Ovary (tissue), 9 donors: ENCODE results near the gene SORBS1. TPM values are rescaled to one million over a fixed set of nuclear protein-coding genes. Genes with fewer than 3 reads are reported as not detected.

ENCODE experiments used
- DNase-seq, 5 donors: peaks; one replicate each; pipeline ENCODE4 v3.0.0-alpha.2; 2019 to 2020
- H3K27ac ChIP-seq, 2 donors: fragments of 200-600 bp; one replicate each; pipeline versions ENCODE4 v1.5.1 to v1.8.0; 2019 to 2022
- H3K27me3 ChIP-seq: fragments of 200-600 bp; one replicate; pipeline ENCODE4 v1.8.0; 2022
- H3K36me3 ChIP-seq: fragments of 200-600 bp; sonication (generic); one replicate; pipeline ENCODE4 v1.5.1; 2019
- H3K4me1 ChIP-seq: one replicate; pipeline ENCODE4 v1.8.1; 2013; ENCODE audit warnings: mild to moderate bottlenecking, moderate library complexity; ENCODE audit not compliant: insufficient read depth
- H3K4me3 ChIP-seq: fragments of 200-600 bp; sonication (generic); one replicate; pipeline ENCODE4 v1.5.1; 2017
- H3K9me3 ChIP-seq, 2 donors: fragments of 200-600 bp in 1 of 2; sonication (generic) in 1 of 2; one replicate each; pipeline versions ENCODE4 v1.5.1 to v1.8.1; 2013 to 2019; ENCODE audit warnings: mild to moderate bottlenecking in 1 of 2, moderate library complexity in 1 of 2
- CTCF ChIP-seq, 3 donors: fragments of 450-650 bp in 2 of 3; fragments of 200-600 bp in 1 of 3; IDR thresholded peaks; one replicate each; pipeline versions ENCODE4 v1.5.1 to v1.8.0; 2016 to 2022; ENCODE audit warnings: antibody characterized with exemption in 3 of 3, mild to moderate bottlenecking in 1 of 3
- EP300 ChIP-seq: sonication (generic); formaldehyde crosslinking; IDR thresholded peaks from one replicate; pipeline ENCODE4 v1.6.1; 2017; ENCODE audit warnings: antibody characterized with exemption
- POLR2A ChIP-seq: fragments of 450-650 bp; IDR thresholded peaks from one replicate; pipeline ENCODE4 v1.6.1; 2017; ENCODE audit warnings: antibody characterized with exemption, mild to moderate bottlenecking, moderate library complexity
- WGBS, 3 donors: extraction: QIAGEN DNeasy Blood & Tissue Kit in 1 of 3; methylation state at CpG; one replicate each; pipeline versions ENCODE4 v1.1.5 to v1.1.7; 2013 to 2017; 5-methylcytosine and 5-hydroxymethylcytosine counted together
- intact Hi-C, 4 donors: fragments of 100-400 bp; cut with DNase I; formaldehyde crosslinking; loops; one replicate each; pipeline versions ENCODE4 v1.11.0 to v1.15.1; 2022 to 2023
- polyA plus RNA-seq, 2 donors: library from polyadenylated mRNA; stranded (reverse); fragments of 200-250 nt in 1 of 2; fragments of 350-450 nt in 1 of 2; fragmentation: Illumina TruSeq in 1 of 2; extraction: RNeasy Lipid Tissue Mini Kit (QIAGEN cat#74804) in 1 of 2; gene quantifications; one replicate each; pipeline ENCODE4 v1.2.3, GENCODE V29; 2013 to 2014
- total RNA-seq, 7 donors: library from RNA; depleted of rRNA in 2 of 7; stranded (reverse); fragments of >200 nt in 2 of 7; fragmentation: NEBNext Ultra II Directional in 3 of 7; extraction: Animal tissue kit (Norgen Biotek cat#: 25700) in 3 of 7; gene quantifications; one replicate each; pipeline versions ENCODE4 v1.1.0 to v1.2.4, GENCODE V29; 2016 to 2023
- donor health status: DM: no; HTN: no; CAD: no; lungs with moderate emphysema.
- donor health status: DM: no; HTN: no; CAD: no.
- donor health status: Bipolar disorder and iron deficiency.
- donor health status: DM: yes; HTN: yes; CAD: no.
- donor health status: DM: no; HTN: no; CAD: no.
- donor health status: DM: yes; HTN: yes; CAD: no.

SORBS1 gene
- total and polyA plus RNA-seq, 9 donors = 10.7 to 156 (median 20.0) TPM

GRCh38 chr10:95456516-95456915 is 104.7 kb downstream of the SORBS1 start:
- H3K36me3 ChIP-seq = no peaks in the 10 kb centered on the region
- H3K27me3 ChIP-seq = no peaks in the 10 kb centered on the region
- TF ChIP-seq POLR2A (no peak), EP300 (no peak), CTCF (IDR thresholded peaks at IDR 0.05) (no peak)
- H3K4me1 ChIP-seq = peaks cover 6% of the 10 kb centered on the region
- DNase-seq = no peak
- no peak overlapping the region for H3K27ac ChIP-seq
- no peaks in the 10 kb centered on the region for H3K9me3 ChIP-seq
- intact Hi-C loops = no loop called here
- WGBS, 3 donors = 91 to 98% (median 92%) methylated on average over 2 of the region's 2 CpGs
- no peak overlapping the region for H3K4me3 ChIP-seq

- Histone ChIP-seq H3K36me3 (no peaks in the 10 kb centered on the region), H3K4me1 (peaks cover 6% of the 10 kb centered on the region), H3K4me3 (no peak overlapping the region), H3K27ac (no peak overlapping the region), H3K9me3 (no peaks in the 10 kb centered on the region), H3K27me3 (no peaks in the 10 kb centered on the region)
- DNase-seq = no peak
- no peak for TF ChIP-seq CTCF (IDR thresholded peaks at IDR 0.05)
- no peak for TF ChIP-seq POLR2A
- TF ChIP-seq EP300 = no peak
- 76 to 77% (median 76%) methylated on average over 4 of the region's 4 CpGs for WGBS, 3 donors
- intact Hi-C loops = no loop called here
Observed at GRCh38 chr10:95454940-95455339, 106.2 kb downstream of the SORBS1 start.

GRCh38 chr10:95454356-95454755 is 106.8 kb downstream of the SORBS1 start:
- intact Hi-C loops = no loop called here
- 90 to 97% (median 93%) methylated on average over 3 of the region's 3 CpGs for WGBS, 3 donors
- Histone ChIP-seq H3K4me1 (peaks cover 1% of the 10 kb centered on the region), H3K9me3 (no peaks in the 10 kb centered on the region), H3K4me3 (no peak overlapping the region), H3K27me3 (no peaks in the 10 kb centered on the region), H3K27ac (no peak overlapping the region), H3K36me3 (no peaks in the 10 kb centered on the region)
- DNase-seq = no peak
- TF ChIP-seq CTCF (IDR thresholded peaks at IDR 0.05) (no peak), EP300 (no peak), POLR2A (no peak)

- Histone ChIP-seq H3K4me3 (no peak overlapping the region), H3K27ac (no peak overlapping the region), H3K27me3 (no peaks in the 10 kb centered on the region), H3K36me3 (no peaks in the 10 kb centered on the region), H3K9me3 (no peaks in the 10 kb centered on the region), H3K4me1 (peaks cover 4% of the 10 kb centered on the region)
- DNase-seq = no peak
- TF ChIP-seq CTCF (IDR thresholded peaks at IDR 0.05) (no peak), POLR2A (no peak), EP300 (no peak)
- intact Hi-C loops = no loop called here
- 48 to 79% (median 62%) methylated on average over 4 of the region's 4 CpGs for WGBS, 3 donors
Observed at GRCh38 chr10:95451568-95452524, 109.3 kb downstream of the SORBS1 start.
